Measurements from ENCODE around the gene NUDC.
"Not testable (repeated sequence)": the region's sequence is repeated elsewhere in the genome, so short reads cannot be mapped to it uniquely, and the experiment has no call there.

Gene NUDC

GRCh38 chr1:26921540-26922430 is at the start of gene NUDC:
NUDC (plus strand) TSS chr1:26921743; CDS start chr1:26921849, 106 bp downstream.
- DNase-seq: peak; percentile 80

DNA sequence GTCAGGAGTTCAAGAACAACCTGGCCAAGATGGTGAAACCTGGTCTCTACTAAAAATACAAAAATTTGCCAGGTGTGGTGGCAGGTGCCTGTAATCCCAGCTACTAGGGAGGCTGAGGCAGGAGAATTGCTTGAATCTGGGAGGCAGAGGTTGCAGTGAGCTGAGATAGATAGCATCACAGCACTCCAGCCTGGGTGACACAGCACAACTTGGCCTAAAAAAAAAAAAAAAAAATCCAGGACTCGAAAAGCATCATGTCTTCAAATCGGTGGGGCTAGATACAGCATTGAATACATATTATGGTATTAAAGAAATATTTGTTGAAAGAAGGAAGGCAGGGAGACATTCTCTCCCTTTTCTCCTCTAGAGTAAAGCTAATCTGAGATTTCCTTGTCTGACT is 48.4 kb upstream of the NUDC start:
- DNase-seq: not testable (repeated sequence)

GRCh38 chr1:26874896-26875295 is 46.6 kb upstream of the NUDC start:
- no peak for DNase-seq

DNA sequence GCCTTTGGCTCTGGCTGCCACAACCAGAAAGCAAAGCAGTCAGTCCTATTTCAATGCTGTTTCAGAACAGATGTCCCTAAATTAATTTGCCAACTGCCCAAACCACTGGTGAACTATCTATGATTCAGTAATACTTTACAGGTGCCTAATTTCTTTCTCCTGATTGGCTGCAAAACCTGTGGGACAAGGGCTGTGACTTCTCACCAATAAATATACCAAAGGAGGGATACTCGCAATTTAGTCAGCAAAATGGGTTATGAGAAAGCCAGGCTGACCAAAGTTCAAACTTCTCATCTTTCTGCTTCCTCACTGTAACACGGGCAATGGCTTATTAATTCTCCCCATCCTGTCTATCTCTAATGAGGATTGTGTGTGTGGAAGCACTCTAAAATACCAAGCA is 44.2 kb upstream of the NUDC start:
- no peak for DNase-seq

- no peak for DNase-seq
Observed at GRCh38 chr1:26879793-26880192, 41.8 kb upstream of the NUDC start.

DNA sequence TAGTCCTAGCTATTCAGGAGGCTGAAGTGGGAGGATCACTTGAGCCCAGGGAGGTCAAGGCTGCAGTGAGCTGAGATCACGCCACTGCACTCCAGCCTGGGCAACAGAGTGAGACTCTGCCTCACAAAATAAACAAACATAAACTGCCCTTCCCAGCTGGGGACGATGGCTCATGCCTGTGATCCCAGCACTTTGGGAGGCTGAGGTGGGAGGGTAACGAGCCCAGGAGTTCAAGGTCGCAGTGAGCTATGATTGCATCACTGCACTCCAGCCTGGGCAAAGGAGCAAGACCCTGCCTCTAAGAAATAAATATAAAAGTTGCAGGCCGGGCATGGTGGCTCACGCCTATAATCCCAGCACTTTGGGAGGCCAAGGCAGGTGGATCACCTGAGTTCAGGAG is 39.9 kb upstream of the NUDC start:
- DNase-seq: not testable (repeated sequence)

DNA sequence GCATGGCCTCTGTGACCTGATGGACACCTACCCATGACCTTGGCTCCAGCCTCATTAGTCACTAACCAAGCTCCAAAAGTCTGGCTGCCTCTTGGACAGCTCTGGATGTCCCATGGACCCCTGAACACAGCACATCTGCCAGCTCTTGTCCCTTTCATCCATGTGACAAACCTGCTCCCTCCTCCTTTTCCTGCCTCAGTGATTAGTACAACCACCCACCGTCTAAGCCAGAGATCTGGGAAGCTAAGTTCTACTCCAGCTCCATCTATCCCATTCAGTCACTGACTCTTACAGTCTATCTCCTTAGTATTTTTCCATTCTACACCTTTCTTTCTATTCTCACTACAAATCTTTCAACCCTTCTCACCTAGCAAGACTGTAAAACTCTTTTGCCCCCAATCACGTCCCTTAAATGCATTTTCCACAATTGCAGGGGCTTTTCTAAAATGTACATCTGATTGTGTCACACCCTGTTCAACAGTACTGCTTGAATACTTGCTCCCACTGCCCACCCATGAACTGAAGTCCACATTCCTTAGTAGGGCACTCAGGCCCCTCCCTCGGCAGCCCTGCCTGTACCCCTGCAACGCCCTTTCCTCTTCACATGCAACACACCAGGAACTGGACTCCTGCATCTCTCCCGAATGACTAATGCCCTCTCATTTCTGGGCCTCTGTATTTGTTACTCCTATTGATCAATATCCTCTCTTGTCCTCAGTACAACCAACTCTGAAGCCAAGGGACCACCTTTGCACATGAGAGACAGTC is 38.7 kb upstream of the NUDC start:
- no peak for DNase-seq

- DNase-seq: no peak
Observed at GRCh38 chr1:26887125-26887524, 34.4 kb upstream of the NUDC start.

- DNase-seq: no peak
Observed at GRCh38 chr1:26888231-26888630, 33.3 kb upstream of the NUDC start.

DNA sequence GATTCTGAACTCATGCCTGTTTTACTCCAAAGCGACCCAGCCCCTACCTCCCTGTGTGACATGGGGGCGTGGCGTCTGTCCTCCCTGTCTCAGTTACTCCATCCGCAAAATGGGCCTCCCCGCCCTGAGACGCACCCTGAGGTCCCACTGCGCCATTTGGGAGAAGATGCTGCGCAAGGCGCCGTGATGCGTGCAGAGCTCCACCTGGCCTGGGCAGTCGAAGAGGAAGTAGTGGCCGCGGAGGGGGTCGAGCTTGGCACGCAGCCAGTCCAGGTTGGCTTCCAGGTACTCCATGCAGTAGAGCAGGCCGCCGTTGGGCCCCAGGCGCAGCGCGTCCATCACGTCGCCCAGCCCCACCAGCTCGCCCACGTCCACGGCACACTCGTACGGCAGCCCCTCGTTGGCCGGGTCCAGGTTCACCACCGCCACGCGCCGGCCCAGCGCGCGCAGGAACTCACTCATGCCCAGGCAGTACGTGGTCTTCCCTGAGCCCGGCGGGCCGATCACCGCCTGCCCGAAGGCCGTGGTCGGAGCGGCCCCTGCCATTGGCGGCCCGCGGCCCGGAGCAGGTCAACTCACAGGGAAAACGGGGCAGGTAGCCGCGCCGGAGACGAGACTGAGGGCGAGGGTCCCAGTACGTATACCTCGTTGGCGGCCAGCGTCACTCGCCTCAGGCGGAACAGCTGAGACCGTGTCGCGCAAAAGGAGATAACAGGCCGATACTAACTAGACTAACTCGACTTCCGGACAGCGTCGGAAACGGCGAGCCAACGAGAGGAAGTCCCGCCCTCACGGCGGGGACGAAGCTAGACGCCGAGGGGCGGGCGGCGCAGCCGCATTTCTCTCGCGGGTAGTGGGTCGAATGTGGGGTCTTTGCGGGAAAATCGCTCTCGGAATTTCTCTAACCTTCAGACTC is 31.7 kb upstream of the NUDC start, which contains the start of gene GPN2:
TSS of gene GPN2 (minus strand) at position 733 of the 916 bp plus-strand sequence. CDS start at position 546, 187 bp downstream.
- peak; percentile 40 for DNase-seq

- no peak for DNase-seq
Observed at GRCh38 chr1:26890467-26890796, 31.1 kb upstream of the NUDC start.

- no peak for DNase-seq
Observed at GRCh38 chr1:26894263-26894662, 27.3 kb upstream of the NUDC start.

DNA sequence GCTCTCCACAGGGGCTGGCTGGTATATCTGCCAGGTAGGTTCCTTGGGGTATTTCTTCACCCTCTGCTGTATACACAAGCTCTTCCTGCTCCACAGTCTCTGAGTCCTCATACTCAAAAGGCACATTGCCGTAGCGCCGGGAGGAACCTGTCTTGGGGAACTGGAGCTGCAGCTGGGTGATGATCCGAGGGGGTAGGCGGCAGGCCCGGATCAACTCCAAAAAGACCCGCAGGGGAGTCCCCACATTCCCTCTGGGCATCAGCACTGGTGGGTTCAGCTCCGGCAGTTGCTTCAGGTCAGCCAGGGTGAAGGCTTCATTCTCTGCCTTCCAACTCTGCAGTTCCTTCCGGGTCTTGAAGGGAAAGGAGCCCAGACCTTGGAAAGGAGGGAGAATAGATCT is 24.2 kb upstream of the NUDC start:
- no peak for DNase-seq

DNA sequence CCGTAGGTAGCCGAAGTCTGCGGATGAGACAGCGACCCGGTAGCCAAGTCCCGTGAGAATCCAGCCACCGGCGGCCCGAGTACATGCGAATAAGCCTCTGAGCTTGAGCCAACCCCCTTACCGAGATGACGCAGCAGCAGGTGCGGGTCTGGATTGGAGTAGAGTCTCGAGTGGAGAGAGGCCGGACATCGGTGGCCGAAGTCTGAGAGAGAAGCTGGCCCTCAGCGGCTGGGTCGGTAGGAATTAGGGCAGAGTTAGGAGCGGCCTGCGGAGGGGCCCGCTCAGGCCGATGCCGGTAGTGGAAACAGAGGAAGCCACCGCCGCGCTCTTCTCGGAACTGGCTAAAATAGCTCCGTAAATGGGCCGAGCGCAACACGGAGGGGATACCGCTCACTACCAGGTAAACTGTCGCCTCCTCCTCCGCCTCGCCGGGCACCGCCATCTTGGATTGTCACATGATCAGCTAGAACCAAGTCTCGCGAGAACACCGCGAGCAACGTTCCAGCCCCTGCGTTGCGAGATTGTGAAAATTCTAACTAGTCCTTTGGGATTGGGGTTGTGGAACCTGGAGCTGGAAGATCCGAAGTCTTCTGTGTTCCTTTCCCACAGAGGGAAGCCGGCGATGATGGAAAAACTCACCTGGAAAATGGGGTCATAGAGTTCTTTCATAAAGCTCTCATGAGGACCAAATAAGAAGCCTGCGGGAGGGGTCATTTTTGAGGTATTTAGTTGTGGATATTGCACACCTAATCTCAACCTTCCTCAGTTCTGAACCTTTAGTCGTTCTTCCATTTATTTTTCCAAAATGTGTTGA is 21.3 kb upstream of the NUDC start, which contains the start of gene GPATCH3:
TSS of gene GPATCH3 (minus strand) at position 467 of the 814 bp plus-strand sequence. CDS start at position 442, 25 bp downstream.
- peak; percentile 72 for DNase-seq

- no peak for DNase-seq
Observed at GRCh38 chr1:26900815-26901511, 20.6 kb upstream of the NUDC start.

- DNase-seq: no peak
Observed at GRCh38 chr1:26907071-26907917, 14.2 kb upstream of the NUDC start.

DNA sequence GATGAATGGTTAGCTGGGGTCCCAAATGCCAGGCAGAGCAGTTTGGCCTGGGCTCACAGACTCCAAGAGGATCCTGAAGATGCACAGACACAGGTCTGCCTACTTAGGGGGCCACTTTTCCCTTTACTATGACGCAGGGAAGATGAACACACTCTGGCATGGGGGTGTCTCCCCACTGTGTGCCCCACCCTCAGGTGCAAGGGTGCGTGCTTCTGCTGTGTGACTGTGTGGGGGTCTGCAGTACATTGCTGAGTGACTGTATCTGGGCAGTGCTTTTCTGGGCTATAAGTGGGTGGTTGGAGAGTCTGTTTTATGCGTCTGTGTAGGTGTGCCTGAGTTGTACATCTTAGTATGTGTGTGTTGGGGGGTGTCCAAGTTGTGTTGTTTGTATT is 11.6 kb upstream of the NUDC start:
- no peak for DNase-seq

DNA sequence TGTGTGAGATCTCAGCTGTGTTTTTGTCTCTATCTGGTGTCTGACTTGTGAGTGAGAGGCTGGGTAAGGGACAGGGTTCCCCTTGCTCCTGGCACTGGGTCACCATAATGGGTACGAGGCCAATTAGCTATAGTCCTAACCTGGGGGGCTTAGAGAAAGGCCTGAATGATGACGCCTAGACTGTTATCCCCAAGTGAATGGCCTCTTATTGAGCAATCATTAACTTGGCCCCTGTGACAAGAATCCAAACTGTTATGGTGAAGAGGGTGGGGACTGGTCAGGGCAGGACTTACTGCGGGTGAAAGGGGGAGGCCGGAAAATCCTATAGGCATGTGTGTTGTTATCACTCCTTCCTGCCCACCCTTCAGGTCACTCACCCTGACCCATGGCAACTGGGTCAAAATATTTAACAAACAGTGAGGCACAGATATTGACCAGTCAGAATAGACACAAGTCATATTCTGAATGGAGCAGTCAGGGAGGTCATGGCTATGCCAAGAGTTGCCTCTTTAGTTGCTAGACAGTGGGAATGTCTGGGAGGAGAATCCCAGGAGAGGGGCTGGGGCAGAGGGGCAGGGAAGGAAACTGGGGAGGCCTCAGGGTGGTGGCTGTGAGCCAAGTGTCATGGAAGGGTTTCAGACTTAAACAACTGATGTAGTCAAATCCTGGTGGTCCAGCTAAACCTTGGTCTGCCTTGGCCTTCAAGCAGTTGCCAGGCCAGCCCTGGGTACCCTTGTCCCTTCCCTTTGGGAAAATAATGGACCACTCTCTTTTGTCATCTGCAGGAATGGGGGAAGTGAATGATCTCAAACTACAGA is 11.0 kb upstream of the NUDC start:
- DNase-seq: no peak

- no peak for DNase-seq
Observed at GRCh38 chr1:26911399-26912146, 10.0 kb upstream of the NUDC start.
